ENCODE results near the gene RASSF4.

The RASSF4 gene

GRCh38 chr10:44949127-44949802 is 10.3 kb upstream of the RASSF4 start:
- TF ChIP-seq GATA2 (IDR thresholded peaks at IDR 0.05; ENCODE audit: low read depth, low read length), result no peak
- TF ChIP-seq GATA3 (IDR thresholded peaks at IDR 0.05; ENCODE audit: low read depth, low read length), result no peak

DNA sequence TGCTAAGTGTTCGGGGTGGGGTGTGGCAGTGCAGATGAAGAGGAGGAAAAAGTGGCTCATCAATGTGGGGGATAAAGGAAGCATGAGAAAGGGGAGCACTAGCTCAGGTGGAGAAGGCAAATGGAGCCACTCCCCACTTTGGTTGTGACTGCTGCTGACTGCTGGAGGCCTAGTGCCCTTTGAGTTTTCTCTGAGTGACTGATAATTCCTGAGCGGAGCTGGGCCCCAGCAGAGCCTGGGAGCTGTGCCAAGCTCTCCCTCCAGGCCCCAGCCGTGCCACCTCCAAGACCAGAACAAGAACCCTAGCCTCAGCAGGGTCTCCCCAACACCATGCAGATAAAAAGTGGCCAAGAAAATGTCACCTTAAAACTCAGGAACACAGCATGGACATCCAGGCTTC is 9.7 kb upstream of the RASSF4 start:
- TF ChIP-seq GATA2 (IDR thresholded peaks at IDR 0.05; ENCODE audit: low read depth, low read length) (no peak), GATA3 (IDR thresholded peaks at IDR 0.05; ENCODE audit: low read depth, low read length) (no peak)

DNA sequence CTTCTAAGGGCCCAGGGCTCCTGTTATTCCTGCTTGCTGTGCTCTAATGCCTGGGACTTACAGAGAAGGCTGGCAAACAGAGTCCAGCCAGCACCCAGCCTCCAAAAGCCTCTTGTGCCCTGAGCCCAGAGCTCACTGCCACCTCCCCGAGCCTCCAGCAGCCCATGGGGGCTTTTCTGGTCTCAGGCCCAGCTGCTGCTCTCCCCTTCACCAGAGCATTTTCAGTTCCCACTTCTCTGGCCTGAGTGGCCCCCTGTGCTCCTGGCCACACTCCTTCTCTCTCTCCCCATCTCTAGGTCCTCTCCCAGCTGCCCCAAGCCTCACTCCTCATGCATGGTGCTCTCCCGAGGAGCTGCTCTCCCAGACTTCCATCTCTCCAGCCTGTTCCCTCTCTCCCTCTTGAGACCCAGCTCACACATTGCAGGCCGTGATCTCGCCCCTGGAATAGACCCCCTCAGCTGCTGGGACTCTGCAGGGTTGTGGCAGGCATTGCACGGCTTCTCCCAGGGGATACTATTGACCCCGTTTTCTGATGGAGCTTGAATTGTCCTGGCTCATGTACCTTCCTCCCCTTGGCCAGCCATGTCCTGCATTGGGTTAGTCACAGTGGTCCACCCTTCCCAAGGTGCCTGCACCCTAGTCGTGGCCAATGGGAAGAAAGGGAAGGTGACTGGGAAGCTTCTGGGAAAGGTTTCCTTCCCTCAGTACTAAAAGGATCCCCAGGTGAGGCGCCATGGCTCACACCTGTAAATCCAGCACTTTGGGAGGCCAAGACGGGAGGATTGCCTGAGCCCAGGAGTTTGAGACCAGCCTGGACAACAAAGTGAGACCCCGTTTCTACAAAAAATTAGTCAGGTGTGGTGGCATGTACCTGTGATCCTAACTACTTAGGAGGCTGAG is 9.0 kb upstream of the RASSF4 start:
- no peak for TF ChIP-seq GATA2 (IDR thresholded peaks at IDR 0.05; ENCODE audit: low read depth, low read length)
- no peak for TF ChIP-seq GATA3 (IDR thresholded peaks at IDR 0.05; ENCODE audit: low read depth, low read length)

GRCh38 chr10:44951576-44952226 is 7.9 kb upstream of the RASSF4 start:
- TF ChIP-seq GATA3 (IDR thresholded peaks at IDR 0.05; ENCODE audit: low read depth, low read length) (no peak), GATA2 (IDR thresholded peaks at IDR 0.05; ENCODE audit: low read depth, low read length) (no peak)

GRCh38 chr10:44952779-44953231 is 6.8 kb upstream of the RASSF4 start:
- TF ChIP-seq GATA2 (IDR thresholded peaks at IDR 0.05; ENCODE audit: low read depth, low read length) (no peak), GATA3 (IDR thresholded peaks at IDR 0.05; ENCODE audit: low read depth, low read length) (no peak)

DNA sequence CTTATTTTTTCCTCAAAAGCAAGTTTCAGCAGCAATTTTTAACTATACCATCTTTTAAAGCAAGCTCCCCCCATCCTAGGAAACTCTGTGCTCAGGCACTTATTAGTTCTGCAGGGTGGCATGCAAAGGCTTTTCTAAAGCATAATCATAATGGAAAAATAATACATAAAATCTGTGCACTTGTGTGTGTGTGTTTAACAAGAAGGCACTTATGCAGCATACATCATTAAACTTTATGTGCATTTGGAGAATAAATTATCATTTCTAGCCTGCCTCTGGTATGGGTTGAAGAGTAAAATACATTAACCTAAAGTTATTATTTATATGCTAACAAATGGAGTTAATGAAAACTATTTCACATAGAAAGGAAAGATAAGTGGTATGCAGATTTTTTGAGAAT is 5.6 kb upstream of the RASSF4 start:
- no peak for TF ChIP-seq GATA3 (IDR thresholded peaks at IDR 0.05; ENCODE audit: low read depth, low read length)
- no peak for TF ChIP-seq GATA2 (IDR thresholded peaks at IDR 0.05; ENCODE audit: low read depth, low read length)

DNA sequence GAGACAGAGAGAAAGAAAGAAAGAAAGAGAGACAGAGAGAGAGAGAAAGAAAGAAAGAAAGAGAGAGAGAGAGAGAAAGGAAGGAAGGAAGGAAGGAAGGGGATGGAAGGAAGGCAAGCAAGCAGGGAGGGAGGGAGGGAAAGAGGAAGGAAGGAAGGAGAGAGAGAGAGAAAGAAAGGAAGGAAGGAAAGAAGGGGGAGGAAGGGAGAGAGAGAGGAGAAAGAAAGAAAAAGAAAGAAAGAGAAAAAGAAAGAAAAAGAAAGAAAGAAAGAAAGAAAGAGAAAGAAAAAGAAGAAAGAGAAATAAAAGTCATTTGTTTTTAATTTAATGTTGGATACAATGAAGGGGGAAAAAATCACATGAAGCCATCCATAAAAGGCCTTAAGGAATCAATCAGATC is 4.6 kb upstream of the RASSF4 start:
- TF ChIP-seq GATA2 (IDR thresholded peaks at IDR 0.05; ENCODE audit: low read depth, low read length), result no peak
- TF ChIP-seq GATA3 (IDR thresholded peaks at IDR 0.05; ENCODE audit: low read depth, low read length), result no peak

- TF ChIP-seq GATA2 (IDR thresholded peaks at IDR 0.05; ENCODE audit: low read depth, low read length) (no peak), GATA3 (IDR thresholded peaks at IDR 0.05; ENCODE audit: low read depth, low read length) (no peak)
Measured at GRCh38 chr10:44955413-44956070, 4.1 kb upstream of the RASSF4 start.

DNA sequence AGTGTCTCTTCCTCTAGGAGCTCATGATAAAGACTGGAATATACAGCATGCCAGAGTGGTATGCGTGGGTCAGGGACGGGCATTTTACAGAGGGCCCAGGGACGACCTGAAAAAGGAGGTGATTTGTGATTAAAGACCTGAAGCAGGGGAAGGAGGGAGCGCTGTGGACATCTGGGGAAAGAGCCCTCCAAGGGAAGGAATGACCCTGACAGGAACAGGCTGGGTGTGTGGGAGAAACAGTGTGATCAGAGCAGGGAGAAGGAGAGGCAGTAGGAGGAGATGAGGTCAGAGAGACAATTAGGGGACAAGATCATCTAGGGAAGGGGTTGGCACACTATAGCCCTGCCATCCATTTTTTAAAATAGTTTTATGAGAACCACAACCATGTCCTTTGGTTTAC is 3.4 kb upstream of the RASSF4 start:
- TF ChIP-seq GATA2 (IDR thresholded peaks at IDR 0.05; ENCODE audit: low read depth, low read length) (no peak), GATA3 (IDR thresholded peaks at IDR 0.05; ENCODE audit: low read depth, low read length) (no peak)

- TF ChIP-seq GATA3 (IDR thresholded peaks at IDR 0.05; ENCODE audit: low read depth, low read length), result no peak
- TF ChIP-seq GATA2 (IDR thresholded peaks at IDR 0.05; ENCODE audit: low read depth, low read length), result no peak
Measured at GRCh38 chr10:44956717-44957706, 2.6 kb upstream of the RASSF4 start.

GRCh38 chr10:44958196-44958897 is 1.3 kb upstream of the RASSF4 start:
- TF ChIP-seq GATA2 (IDR thresholded peaks at IDR 0.05; ENCODE audit: low read depth, low read length) (no peak), GATA3 (IDR thresholded peaks at IDR 0.05; ENCODE audit: low read depth, low read length) (no peak)

- TF ChIP-seq GATA2 (IDR thresholded peaks at IDR 0.05; ENCODE audit: low read depth, low read length) (no peak), GATA3 (IDR thresholded peaks at IDR 0.05; ENCODE audit: low read depth, low read length) (no peak)
Measured at GRCh38 chr10:44958898-44959246, 730 bp upstream of the RASSF4 start.

All from SH-SY5Y (cell line).